ENCODE measurements around the gene SIM2. TPM values are rescaled to one million over a fixed set of nuclear protein-coding genes. Genes with fewer than 3 reads are reported as not detected.

SIM2 gene
- total RNA-seq, 1 experiment from 2014 or later, result not detected

- Histone ChIP-seq H3K18ac (ENCODE audit: insufficient read length, low read depth, low read length) (no peak overlapping the region), H2BK12ac (ENCODE audit: insufficient read length, low read depth, low read length) (no peak overlapping the region), H3K14ac (ENCODE audit: insufficient read depth, low read length) (no peak overlapping the region), H3T11ph (ENCODE audit: low read length) (no peak overlapping the region), H3K9ac (ENCODE audit: extremely low read depth, insufficient read length, low read length) (no peak overlapping the region), H4K8ac (replicated peaks; ENCODE audit: insufficient read length, low read depth, low read length) (no peak overlapping the region), H3K79me1 (ENCODE audit: insufficient read depth, low read depth, low read length, poor library complexity, severe bottlenecking) (no peaks in the 10 kb centered on the region), H3K4ac (ENCODE audit: low read depth, low read length) (no peak overlapping the region), H3K56ac (ENCODE audit: insufficient read length, low read depth, low read length) (no peak overlapping the region), H3K79me2 (ENCODE audit: insufficient read depth, low read length) (no peaks in the 10 kb centered on the region), H3K23ac (ENCODE audit: insufficient read length, low read depth, low read length) (no peak overlapping the region), H4K91ac (ENCODE audit: insufficient read length, low read depth, low read length) (no peak overlapping the region), H3K9me3 (ENCODE audit: control insufficient read depth, low read depth, low read length) (no peaks in the 10 kb centered on the region), H2BK120ac (ENCODE audit: low read depth, low read length, poor library complexity, severe bottlenecking) (no peak overlapping the region), H3K4me1 (ENCODE audit: insufficient read depth, low read length) (0 out of 2 replicates have a peak, but pooled peaks cover 2% of the 10 kb centered on the region), H3K23me2 (ENCODE audit: insufficient read length, low read depth, low read length, poor library complexity, severe bottlenecking) (peaks cover 10% of the 10 kb centered on the region), H2BK20ac (ENCODE audit: low read depth, low read length, poor library complexity, severe bottlenecking) (no peak overlapping the region), H2AFZ (ENCODE audit: low read length) (no peak overlapping the region), H3K27me3 (ENCODE audit: insufficient read depth, low read length) (peaks cover 98% of the 10 kb centered on the region), H2BK15ac (ENCODE audit: low read depth, low read length) (no peak overlapping the region), H4K5ac (ENCODE audit: insufficient read length, low read depth, low read length) (no peak overlapping the region), H2AK5ac (ENCODE audit: insufficient read length, low read length) (no peak overlapping the region), H3K27ac (ENCODE audit: insufficient read length, low read depth, low read length) (no peak overlapping the region), H3K4me2 (ENCODE audit: insufficient read depth, insufficient read length, low read length) (peak overlapping the region; percentile 53), H4K20me1 (ENCODE audit: control insufficient read depth, insufficient read depth, insufficient read length) (no peaks in the 10 kb centered on the region), H2BK5ac (ENCODE audit: insufficient read length, low read length) (no peak overlapping the region)
- Mint-ChIP-seq H3K4me3 (peak overlapping the region; percentile 39 to 71), H3K9me3 (peaks cover 0 to 10% of the 10 kb centered on the region in 2 experiments; a peak in 3 of 5 replicates), H3K27ac (no peak overlapping the region), H3K4me1 (peaks cover 18 to 50% of the 10 kb centered on the region in 2 experiments), H3K27me3 (ENCODE audit: low read depth) (peaks cover 98% of the 10 kb centered on the region), H3K36me3 (ENCODE audit: insufficient read depth in 1 of 3, low read depth in 3 of 3) (peaks cover 0 to 2% (median 0%) of the 10 kb centered on the region in 3 experiments; a peak in 2 of 7 replicates)
- DNase-seq, result no peak
- no peak for TF ChIP-seq CTCF (conservative IDR thresholded peaks at IDR 0.05)
- WGBS (ENCODE audit: extremely low coverage, insufficient read length, low lambda C conversion rate), result no CpG with 5 or more reads among the region's 30 CpGs
Observed at GRCh38 chr21:36700295-36700970, 1.5 kb downstream of the SIM2 start.

All from H9 (cell line).